ENCODE data around the gene NEDD9.

NEDD9 gene

GRCh38 chr6:11197175-11197536, 35.3 kb downstream of the NEDD9 start:
- Histone ChIP-seq H3K9me2 (replicated peaks; ENCODE audit: low read depth, low read length) (no peaks in the 10 kb centered on the region), H3K79me2 (ENCODE audit: insufficient read depth, low read length) (no peaks in the 10 kb centered on the region), H3K4me1 (ENCODE audit: insufficient read depth, low read length, poor library complexity, severe bottlenecking) (peaks cover 7% of the 10 kb centered on the region), H2AFZ (ENCODE audit: low read length) (no peak overlapping the region), H3F3A (ENCODE audit: low read depth) (no peaks in the 10 kb centered on the region), H3K4me3 (ENCODE audit: low read length, poor library complexity, severe bottlenecking) (no peak overlapping the region), H3K27me3 (ENCODE audit: insufficient read depth, low read length, poor library complexity, severe bottlenecking) (no peaks in the 10 kb centered on the region), H3K9ac (ENCODE audit: low read depth, low read length, poor library complexity, severe bottlenecking) (no peak overlapping the region), H3K9me3 (ENCODE audit: insufficient read depth, low read depth, low read length) (no peaks in the 10 kb centered on the region), H4K20me1 (ENCODE audit: insufficient read depth, low read length, poor library complexity, severe bottlenecking) (no peaks in the 10 kb centered on the region), H3K36me3 (ENCODE audit: insufficient read depth, low read length) (0 out of 2 replicates have a peak, but pooled peaks cover 5% of the 10 kb centered on the region), H3K4me2 (ENCODE audit: low read depth, low read length, poor library complexity, severe bottlenecking) (no peak overlapping the region)
- TF ChIP-seq, protein P1, sequence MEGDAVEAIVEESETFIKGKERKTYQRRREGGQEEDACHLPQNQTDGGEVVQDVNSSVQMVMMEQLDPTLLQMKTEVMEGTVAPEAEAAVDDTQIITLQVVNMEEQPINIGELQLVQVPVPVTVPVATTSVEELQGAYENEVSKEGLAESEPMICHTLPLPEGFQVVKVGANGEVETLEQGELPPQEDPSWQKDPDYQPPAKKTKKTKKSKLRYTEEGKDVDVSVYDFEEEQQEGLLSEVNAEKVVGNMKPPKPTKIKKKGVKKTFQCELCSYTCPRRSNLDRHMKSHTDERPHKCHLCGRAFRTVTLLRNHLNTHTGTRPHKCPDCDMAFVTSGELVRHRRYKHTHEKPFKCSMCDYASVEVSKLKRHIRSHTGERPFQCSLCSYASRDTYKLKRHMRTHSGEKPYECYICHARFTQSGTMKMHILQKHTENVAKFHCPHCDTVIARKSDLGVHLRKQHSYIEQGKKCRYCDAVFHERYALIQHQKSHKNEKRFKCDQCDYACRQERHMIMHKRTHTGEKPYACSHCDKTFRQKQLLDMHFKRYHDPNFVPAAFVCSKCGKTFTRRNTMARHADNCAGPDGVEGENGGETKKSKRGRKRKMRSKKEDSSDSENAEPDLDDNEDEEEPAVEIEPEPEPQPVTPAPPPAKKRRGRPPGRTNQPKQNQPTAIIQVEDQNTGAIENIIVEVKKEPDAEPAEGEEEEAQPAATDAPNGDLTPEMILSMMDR (conservative IDR thresholded peaks at IDR 0.05; ENCODE audit: low read length), result no peak
- no peak for TF ChIP-seq EZH2phosphoT487 (IDR thresholded peaks at IDR 0.05; ENCODE audit: borderline replicate concordance)

GRCh38 chr6:11196511-11197174, 35.8 kb downstream of the NEDD9 start:
- TF ChIP-seq, protein P1 (conservative IDR thresholded peaks at IDR 0.05; ENCODE audit: low read length), result no peak
- TF ChIP-seq EZH2phosphoT487 (IDR thresholded peaks at IDR 0.05; ENCODE audit: borderline replicate concordance), result no peak
- peaks cover 7% of the 10 kb centered on the region for H3K4me1 ChIP-seq (ENCODE audit: insufficient read depth, low read length, poor library complexity, severe bottlenecking)
- H3K9ac ChIP-seq (ENCODE audit: low read depth, low read length, poor library complexity, severe bottlenecking), result no peak overlapping the region
- H3K27me3 ChIP-seq (ENCODE audit: insufficient read depth, low read length, poor library complexity, severe bottlenecking), result no peaks in the 10 kb centered on the region
- H3K79me2 ChIP-seq (ENCODE audit: insufficient read depth, low read length), result no peaks in the 10 kb centered on the region
- H3K9me3 ChIP-seq (ENCODE audit: insufficient read depth, low read depth, low read length), result no peaks in the 10 kb centered on the region
- H3K4me2 ChIP-seq (ENCODE audit: low read depth, low read length, poor library complexity, severe bottlenecking), result no peak overlapping the region
- H3K9me2 ChIP-seq (replicated peaks; ENCODE audit: low read depth, low read length), result no peaks in the 10 kb centered on the region
- H3K36me3 ChIP-seq (ENCODE audit: insufficient read depth, low read length), result 0 out of 2 replicates have a peak, but pooled peaks cover 5% of the 10 kb centered on the region
- H3K4me3 ChIP-seq (ENCODE audit: low read length, poor library complexity, severe bottlenecking), result no peak overlapping the region
- no peaks in the 10 kb centered on the region for H3F3A ChIP-seq (ENCODE audit: low read depth)
- no peaks in the 10 kb centered on the region for H4K20me1 ChIP-seq (ENCODE audit: insufficient read depth, low read length, poor library complexity, severe bottlenecking)
- H2AFZ ChIP-seq (ENCODE audit: low read length), result no peak overlapping the region

DNA sequence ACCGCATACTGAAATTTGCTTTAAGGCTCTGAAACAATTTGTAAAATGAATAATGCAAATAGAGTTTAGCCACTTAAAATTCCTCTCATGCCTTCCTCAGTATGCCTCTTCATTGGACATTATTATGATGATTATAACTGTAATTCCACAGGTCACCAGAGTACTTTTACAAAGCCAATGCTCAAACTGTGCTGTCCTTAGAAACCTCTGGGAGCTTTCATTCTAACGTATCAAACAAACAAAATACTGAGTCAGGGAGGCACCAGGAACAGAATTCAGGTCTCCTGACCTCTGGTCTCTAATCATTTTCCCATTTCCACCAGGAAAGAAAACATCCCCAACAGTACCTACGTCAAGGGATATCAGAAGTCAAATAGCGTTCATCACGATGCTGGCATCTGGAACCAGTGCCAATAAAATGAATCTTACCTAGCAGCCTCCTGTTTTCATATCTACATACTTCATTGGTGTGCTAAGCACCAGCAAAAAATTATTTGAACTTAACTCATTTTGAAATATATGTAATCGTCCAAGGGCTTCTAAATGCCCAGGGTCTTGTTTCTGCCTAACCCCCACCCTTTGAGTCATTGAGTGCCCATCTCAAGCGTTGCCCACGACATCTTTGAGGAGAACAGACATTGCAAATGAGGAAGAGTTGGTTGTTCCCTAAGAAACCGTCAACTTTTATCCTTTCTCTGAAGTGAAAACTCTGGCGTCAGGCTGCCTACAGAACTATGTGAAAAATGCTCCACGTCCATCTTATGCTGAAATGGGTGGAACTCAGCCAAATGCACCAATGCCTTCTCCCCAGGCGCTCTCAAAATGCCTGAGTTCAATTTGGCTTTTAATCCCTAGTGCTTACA, 37.9 kb downstream of the NEDD9 start:
- no peak overlapping the region for H3K4me2 ChIP-seq (ENCODE audit: low read depth, low read length, poor library complexity, severe bottlenecking)
- H3F3A ChIP-seq (ENCODE audit: low read depth), result no peaks in the 10 kb centered on the region
- no peaks in the 10 kb centered on the region for H3K9me2 ChIP-seq (replicated peaks; ENCODE audit: low read depth, low read length)
- peaks cover 9% of the 10 kb centered on the region; the same call in 1 of the 2 replicates for H3K36me3 ChIP-seq (ENCODE audit: insufficient read depth, low read length)
- H3K9ac ChIP-seq (ENCODE audit: low read depth, low read length, poor library complexity, severe bottlenecking), result no peak overlapping the region
- no peaks in the 10 kb centered on the region for H3K79me2 ChIP-seq (ENCODE audit: insufficient read depth, low read length)
- H3K4me1 ChIP-seq (ENCODE audit: insufficient read depth, low read length, poor library complexity, severe bottlenecking), result peaks cover 7% of the 10 kb centered on the region
- H2AFZ ChIP-seq (ENCODE audit: low read length), result no peak overlapping the region
- no peaks in the 10 kb centered on the region for H3K9me3 ChIP-seq (ENCODE audit: insufficient read depth, low read depth, low read length)
- TF ChIP-seq EZH2phosphoT487 (IDR thresholded peaks at IDR 0.05; ENCODE audit: borderline replicate concordance), result no peak
- TF ChIP-seq, protein P1 (conservative IDR thresholded peaks at IDR 0.05; ENCODE audit: low read length), result no peak
- H3K4me3 ChIP-seq (ENCODE audit: low read length, poor library complexity, severe bottlenecking), result no peak overlapping the region
- H3K27me3 ChIP-seq (ENCODE audit: insufficient read depth, low read length, poor library complexity, severe bottlenecking), result no peaks in the 10 kb centered on the region
- H4K20me1 ChIP-seq (ENCODE audit: insufficient read depth, low read length, poor library complexity, severe bottlenecking), result no peaks in the 10 kb centered on the region
